ENCODE results near the gene FOXN3. TPM values are rescaled to one million over a fixed set of nuclear protein-coding genes. Genes with fewer than 3 reads are reported as not detected.

The FOXN3 gene
- total RNA-seq, 1 donor from 2014 or later, result 27.8 TPM

DNA sequence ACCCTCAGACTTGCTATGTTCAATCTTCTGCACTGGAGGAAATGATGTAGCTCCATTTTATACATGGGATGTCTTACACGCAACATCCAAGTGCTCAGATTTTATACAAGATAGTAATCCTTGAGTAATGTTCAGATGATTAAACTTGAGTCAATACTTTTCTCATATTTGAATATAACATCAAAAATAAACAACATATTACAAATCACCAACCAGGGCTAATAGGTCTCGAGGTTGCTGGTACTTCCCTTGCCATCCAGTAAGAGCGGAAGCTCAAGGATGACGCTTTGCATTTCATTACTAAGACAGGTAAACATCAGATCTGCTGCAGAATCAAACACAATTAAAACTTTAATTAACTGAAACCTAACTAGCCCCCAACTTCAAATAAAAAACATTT is 97.3 kb downstream of the FOXN3 start:
- H3K4me3 ChIP-seq (ENCODE audit: low read depth, low read length), result no peak overlapping the region
- no peak for DNase-seq (ENCODE audit: low read depth)
- TF ChIP-seq, protein P1, sequence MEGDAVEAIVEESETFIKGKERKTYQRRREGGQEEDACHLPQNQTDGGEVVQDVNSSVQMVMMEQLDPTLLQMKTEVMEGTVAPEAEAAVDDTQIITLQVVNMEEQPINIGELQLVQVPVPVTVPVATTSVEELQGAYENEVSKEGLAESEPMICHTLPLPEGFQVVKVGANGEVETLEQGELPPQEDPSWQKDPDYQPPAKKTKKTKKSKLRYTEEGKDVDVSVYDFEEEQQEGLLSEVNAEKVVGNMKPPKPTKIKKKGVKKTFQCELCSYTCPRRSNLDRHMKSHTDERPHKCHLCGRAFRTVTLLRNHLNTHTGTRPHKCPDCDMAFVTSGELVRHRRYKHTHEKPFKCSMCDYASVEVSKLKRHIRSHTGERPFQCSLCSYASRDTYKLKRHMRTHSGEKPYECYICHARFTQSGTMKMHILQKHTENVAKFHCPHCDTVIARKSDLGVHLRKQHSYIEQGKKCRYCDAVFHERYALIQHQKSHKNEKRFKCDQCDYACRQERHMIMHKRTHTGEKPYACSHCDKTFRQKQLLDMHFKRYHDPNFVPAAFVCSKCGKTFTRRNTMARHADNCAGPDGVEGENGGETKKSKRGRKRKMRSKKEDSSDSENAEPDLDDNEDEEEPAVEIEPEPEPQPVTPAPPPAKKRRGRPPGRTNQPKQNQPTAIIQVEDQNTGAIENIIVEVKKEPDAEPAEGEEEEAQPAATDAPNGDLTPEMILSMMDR (conservative IDR thresholded peaks at IDR 0.05; ENCODE audit: low read depth, low read length), result no peak

DNA sequence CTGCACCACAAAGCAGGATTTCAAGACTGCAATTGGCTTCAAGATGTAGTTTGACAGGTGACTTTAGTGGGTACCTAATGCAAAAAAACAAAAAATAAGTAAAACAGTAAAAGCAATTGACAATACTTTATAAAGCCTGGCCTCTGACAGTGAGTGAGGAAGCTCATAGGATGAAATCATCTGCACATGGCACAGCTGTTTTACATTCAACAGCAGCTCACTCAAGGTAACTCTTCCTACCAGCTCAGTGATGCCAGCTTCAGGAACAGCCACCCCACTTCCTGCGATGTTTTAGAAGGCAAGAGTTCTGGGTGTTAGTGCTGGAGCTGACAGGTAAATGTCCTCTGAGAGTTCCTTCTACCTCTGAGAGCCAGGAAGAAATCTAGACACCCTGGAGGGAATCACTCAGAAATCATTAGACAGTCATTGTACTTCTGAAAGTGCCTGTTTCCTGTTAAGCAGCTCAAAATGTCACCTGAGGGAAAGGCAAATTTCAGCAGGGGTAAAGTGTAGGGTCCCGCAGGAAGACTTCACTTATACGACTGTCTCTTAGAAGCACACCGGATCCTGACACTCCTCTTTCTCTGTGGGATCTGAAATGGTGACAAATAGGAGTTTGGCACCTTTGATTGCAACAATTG is 99.9 kb downstream of the FOXN3 start:
- TF ChIP-seq, protein P1 (conservative IDR thresholded peaks at IDR 0.05; ENCODE audit: low read depth, low read length), result no peak
- H3K4me3 ChIP-seq (ENCODE audit: low read depth, low read length), result no peak overlapping the region
- DNase-seq (ENCODE audit: low read depth), result no peak

DNA sequence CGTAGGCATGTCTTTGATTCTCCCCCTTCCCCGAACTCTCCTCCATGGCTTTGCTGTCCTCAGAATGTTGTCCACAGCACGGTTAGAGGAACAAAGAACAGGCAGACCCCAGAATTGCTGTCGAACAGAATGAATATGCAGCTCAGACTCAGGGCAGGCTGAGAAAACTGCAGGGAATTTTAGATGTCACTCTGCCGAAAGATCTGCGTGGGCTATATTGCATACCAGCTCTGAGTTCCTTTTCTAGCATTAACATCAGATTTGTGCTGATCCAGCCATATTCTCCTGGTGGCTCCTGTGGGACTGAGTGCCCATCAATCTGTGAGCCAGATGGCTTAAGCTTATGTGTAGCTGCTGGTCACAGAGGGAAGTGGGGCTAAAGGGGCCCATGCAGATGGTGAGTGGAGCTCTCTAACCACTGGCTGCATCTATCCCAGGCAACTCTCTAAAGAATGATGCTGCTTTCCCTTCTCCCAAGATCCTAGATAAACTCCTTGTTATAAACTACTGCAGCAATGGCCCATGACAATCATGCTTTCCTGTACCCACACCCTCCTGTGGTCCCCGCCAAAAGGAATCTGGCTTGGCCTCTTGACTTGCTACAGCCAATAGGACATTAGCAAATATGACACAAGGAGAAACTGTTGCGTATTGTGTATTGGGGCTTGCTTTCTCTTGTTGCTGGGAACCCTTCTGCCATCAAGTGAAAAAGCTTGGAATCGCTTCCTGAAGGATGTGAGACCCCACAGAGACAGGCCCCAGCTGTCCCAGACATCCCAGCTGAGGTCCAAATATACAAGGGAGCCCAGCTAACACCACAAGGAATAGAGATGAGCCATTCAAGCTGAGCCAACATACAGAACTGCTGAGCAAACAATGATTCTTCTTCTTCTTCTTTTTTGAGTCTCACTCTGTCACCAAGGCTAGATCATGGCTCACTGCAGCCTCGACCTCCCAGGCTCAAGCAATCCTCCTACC is 101.3 kb downstream of the FOXN3 start:
- H3K4me3 ChIP-seq (ENCODE audit: low read depth, low read length), result no peak overlapping the region
- TF ChIP-seq, protein P1 (conservative IDR thresholded peaks at IDR 0.05; ENCODE audit: low read depth, low read length), result no peak
- DNase-seq (ENCODE audit: low read depth), result no peak

DNA sequence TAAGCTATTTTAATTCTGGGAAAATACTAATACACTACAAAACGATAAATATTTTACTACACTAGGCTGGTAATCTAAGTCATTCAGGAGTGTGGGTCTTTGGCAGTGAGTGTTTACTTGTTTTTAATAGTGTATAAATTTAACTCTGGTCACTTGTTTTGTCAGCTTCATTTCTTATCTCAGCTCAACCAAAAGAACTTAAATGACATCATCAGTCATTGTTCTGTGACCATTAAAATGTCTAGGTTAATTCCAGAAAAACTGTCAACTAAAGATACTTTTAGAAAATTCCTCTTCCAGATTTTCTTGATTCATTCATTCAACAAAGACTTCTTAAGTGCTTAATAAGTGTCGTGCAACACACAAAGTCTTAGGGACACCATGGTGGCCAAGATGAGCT is 102.8 kb downstream of the FOXN3 start:
- H3K4me3 ChIP-seq (ENCODE audit: low read depth, low read length), result no peak overlapping the region
- no peak for DNase-seq (ENCODE audit: low read depth)
- TF ChIP-seq, protein P1 (conservative IDR thresholded peaks at IDR 0.05; ENCODE audit: low read depth, low read length), result no peak

DNA sequence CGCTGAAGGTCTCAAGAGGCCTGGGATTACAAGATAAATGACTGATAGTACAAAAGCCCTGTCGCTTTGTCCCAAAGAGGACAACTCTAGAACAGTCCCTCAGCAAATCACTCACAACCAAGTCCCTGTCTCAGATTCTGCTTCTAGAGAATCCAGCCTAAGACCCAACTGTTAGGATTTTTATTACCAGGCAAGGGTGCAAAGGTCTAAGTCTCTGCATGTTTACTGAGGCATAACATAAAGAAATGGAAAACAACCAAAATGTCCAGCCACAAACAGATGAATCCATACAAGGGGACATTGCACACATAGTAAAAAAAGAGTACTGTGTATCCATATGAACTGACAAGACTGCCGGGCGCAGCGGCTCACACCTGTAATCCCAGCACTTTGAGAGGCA is 104.1 kb downstream of the FOXN3 start:
- TF ChIP-seq, protein P1 (conservative IDR thresholded peaks at IDR 0.05; ENCODE audit: low read depth, low read length), result no peak
- DNase-seq (ENCODE audit: low read depth), result no peak
- no peak overlapping the region for H3K4me3 ChIP-seq (ENCODE audit: low read depth, low read length)

DNA sequence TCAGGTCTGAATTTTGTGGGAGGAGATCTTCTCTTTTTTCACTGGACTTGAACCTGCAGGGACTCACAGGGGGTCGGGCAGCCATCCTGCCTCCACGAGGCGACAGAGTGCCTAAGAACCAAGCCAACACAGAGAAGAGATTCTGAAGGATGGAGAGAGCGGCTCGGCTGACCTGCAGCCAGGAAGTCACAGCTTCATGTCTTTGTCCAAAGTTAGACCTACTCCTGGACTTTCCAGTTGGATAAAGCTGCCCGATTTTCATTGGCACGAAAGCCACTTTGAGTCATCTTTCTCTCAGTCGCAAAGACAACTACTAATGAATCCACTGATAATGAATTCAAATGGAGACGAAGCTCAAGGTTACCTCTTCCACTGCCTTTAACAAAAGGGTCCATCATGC is 106.8 kb downstream of the FOXN3 start:
- no peak for DNase-seq (ENCODE audit: low read depth)
- H3K4me3 ChIP-seq (ENCODE audit: low read depth, low read length), result no peak overlapping the region
- TF ChIP-seq, protein P1 (conservative IDR thresholded peaks at IDR 0.05; ENCODE audit: low read depth, low read length), result no peak
